Smooth muscle cell of the pulmonary artery (primary cell): ENCODE data around the gene SF3A1. TPM values are rescaled to one million over a fixed set of nuclear protein-coding genes. Genes with fewer than 3 reads are reported as not detected.

Experiments
- total RNA-seq: library from RNA; depleted of rRNA; stranded (reverse); fragments of >200 nt; gene quantifications from 2 replicates; pipeline ENCODE4 v1.2.3, GENCODE V29; 2014

Gene SF3A1, protein sequence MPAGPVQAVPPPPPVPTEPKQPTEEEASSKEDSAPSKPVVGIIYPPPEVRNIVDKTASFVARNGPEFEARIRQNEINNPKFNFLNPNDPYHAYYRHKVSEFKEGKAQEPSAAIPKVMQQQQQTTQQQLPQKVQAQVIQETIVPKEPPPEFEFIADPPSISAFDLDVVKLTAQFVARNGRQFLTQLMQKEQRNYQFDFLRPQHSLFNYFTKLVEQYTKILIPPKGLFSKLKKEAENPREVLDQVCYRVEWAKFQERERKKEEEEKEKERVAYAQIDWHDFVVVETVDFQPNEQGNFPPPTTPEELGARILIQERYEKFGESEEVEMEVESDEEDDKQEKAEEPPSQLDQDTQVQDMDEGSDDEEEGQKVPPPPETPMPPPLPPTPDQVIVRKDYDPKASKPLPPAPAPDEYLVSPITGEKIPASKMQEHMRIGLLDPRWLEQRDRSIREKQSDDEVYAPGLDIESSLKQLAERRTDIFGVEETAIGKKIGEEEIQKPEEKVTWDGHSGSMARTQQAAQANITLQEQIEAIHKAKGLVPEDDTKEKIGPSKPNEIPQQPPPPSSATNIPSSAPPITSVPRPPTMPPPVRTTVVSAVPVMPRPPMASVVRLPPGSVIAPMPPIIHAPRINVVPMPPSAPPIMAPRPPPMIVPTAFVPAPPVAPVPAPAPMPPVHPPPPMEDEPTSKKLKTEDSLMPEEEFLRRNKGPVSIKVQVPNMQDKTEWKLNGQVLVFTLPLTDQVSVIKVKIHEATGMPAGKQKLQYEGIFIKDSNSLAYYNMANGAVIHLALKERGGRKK
- 29.3 and 39.6 TPM in 2 replicates for total RNA-seq

DNA sequence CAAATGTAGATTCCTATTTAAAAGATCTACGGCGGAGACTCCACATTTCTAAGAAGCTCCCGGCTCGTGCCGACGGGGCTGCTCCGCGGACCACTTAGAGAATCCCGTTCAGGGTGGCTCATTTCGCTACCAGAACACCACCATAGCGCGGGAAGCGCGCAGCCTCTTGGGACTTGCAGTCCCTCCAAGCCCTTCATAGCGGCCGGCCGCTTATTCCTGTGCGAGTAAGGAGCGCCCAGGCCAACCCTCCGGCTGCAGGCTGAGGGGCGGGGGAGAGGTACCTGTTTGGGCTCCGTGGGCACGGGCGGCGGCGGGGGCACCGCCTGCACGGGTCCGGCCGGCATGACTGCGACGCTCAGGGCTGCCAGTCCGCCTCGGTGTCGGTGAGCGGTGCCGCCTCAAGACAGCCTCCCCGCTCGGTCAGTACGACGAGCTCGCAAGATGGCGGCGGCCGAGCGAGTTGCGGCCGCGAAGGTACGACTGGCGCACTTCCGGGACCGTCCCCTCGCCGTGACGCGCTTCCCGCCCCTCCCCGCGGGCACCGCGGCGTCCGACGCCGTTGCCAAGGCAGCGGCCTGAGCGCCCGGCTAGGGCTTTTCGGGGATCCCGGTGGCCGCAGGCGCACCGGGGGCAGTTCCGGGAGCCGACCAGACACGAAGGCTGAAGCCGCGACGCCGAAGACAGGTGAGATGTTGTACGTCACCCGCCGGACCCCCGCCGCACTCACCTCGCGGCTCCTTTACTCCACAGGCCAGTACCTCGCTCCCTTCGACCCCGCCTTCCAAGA is at the start of gene SF3A1, which contains the start of gene CCDC157:
SF3A1 (minus strand) TSS at position 446 of the 787 bp plus-strand sequence; CDS start at position 344, 102 bp downstream.
CCDC157 (plus strand) TSS at position 559 of the 787 bp plus-strand sequence. CDS start 8,994 bp downstream, outside the sequence.

DNA sequence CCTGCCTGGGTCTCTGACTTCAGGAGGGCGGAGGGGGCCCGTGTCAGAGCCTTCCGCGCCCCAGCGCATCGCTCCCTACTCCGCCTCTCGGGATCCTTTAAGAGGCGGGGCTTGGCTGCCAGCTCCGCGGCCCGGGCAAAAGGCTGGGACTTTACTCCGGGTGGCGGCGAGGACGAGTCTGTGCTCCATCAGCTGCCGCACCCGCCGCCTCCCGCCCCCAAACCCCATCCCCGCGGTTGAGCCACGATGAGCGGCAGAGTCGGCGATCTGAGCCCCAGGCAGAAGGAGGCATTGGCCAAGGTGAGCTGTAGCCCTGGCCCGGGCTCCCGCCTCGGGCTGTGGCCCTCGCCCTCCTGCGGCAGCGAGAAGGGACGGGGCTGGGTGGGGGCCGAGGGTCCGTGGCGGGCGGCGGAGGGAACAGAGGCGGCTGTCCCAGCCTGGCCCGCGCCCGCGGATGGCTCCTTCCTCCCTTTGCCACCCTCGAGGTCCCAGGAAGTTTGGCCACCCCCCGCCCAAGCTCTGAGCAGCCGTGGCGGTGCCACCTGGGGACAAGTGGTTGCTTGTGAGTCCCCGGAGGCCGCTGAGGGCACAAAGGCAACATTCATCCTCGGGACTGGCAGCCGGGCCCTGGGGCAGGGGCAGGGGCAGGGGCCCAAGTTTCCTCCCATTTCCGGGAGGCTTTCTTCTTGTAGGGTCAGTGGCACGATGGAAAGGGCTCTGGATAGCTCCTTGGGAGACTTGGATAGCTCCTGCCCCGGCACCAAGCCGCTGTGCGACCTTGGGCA is 40.4 kb upstream of the SF3A1 start, which contains the start of gene SEC14L2:
SEC14L2 (plus strand) TSS at position 148 of the 785 bp plus-strand sequence; CDS start at position 247, 99 bp downstream.

DNA sequence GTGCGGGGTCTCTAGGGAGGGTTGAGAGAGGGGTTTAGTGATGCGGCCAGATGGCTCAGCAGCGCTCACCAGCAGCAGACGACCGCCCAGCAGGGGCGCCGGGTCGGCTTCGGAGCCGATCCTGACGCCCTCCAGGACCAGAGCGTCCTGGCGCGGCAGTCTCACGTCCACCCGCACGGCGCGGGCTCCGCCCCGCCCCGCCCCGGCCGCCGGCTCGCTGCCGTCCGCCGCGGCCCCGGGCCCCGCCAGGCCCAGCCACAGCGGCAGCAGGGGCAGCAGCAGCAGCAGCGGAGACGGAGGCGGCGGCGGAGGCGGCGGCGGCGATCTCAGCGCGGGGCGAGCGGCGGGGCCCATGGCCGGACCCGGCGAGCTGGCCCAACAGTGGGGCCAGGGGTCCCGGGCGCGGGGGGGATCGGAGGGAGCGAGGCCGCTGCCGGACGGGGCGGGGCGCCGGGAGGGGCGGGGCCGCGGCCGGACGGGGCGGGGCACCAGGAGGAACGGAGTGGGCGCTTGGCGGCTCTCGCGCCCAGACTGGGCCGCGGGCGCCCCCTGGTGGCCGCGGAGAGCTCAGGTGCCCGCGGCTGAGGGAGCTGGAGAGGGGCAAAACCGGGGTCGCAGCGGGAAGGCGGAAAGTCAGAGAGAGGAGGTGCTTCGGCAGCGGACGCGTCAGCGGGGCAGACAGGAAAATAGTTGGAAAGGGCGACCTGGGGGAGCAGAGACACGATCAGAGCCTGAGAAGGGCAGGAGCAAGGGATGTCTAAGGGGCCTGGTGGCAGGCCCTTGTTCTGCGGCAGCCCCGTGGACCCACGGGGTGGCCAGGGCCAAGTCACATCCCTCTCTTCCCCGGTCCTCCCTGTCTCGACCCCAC is 30.5 kb upstream of the SF3A1 start, which contains the start of gene RNF215:
RNF215 (minus strand) TSS at position 452 of the 868 bp plus-strand sequence; CDS start at position 354, 98 bp downstream.

DNA sequence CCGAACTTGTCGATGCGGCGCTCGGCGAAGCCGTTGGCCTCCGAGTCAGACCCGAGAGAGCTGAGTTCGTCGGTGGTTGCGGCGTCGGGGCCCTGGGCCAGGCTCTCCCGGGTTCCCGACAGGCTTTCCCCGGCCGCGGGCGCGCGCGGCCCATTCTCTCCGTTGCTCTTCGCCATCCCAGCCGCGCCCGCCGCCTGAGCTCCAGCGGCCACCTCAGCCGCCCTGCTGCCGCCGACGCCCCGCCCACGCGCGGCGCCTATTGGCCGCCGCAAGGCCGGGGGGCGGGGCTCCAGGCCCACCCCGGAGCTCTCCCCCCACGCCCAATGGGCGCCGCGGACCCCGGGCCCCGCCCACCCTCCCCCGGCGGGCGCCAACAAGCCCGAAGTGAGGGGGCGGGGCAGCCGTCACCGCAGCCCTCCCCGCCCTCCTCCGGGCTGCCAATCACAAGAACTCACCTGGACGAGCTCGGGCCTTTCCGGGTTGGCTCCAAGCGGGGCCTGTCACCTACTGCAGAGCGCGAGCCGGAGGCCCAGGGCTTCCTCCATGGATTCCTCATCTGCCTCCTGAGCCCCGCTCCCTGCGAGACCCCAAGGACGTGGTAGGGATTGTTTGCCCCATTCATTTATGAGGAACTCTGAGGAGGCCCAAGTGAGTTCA is 29.9 kb downstream of the SF3A1 start, which contains the start of gene TBC1D10A:
TBC1D10A (minus strand) TSS at position 236 of the 657 bp plus-strand sequence; CDS start at position 176, 60 bp downstream.

DNA sequence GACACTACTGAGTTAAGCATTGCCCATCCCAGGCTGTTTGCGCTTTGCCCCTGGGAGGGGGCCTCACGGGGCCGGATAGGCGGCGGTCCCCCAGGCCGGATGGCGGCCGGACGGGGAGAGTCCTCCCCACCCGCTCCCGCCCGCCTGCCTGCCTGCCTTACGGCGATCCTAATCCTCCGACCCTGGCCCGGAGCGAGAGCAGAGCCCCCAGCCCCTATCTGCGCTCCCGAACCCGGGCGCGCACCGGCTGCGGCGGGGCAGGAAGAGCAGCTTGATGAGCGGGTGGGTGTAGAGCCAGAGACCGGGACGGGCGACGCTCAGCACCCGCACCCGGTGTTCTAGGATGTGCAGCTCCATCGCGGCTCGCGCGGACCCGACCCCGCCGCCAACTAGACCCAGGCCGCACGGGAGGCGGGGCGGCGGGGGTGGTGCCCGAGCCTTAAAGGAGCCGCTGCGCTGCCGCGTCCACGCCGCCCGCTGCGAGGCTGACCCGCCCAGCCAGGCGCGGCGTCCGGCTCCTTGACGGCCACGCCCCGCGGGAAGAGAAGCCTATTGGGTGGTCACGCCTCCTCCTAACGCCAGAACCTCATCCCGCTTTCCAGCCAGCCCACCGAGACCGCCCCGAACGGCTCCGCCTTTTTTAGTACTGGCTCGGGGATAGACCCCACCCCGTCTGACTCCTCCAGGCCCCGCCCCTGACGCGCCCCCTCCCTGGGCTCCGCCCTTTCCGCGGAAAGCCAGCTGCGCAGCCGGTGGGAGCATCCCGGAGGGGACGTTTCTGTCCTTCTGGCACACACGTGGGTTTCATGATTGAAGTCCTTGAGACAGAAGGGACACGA is 67.3 kb downstream of the SF3A1 start, which contains the start of gene CASTOR1:
CASTOR1 (minus strand) TSS at position 365 of the 839 bp plus-strand sequence; CDS start at position 357, 8 bp downstream.

Other genes with a start within 250 kb of the SF3A1 start
- gene LIF, start 110.1 kb downstream of the SF3A1 start, total RNA-seq: 46.1 and 47.4 TPM in 2 replicates
- gene OSM, start 90.0 kb downstream of the SF3A1 start, total RNA-seq: not detected in 2 replicates
- 7.5 and 10.4 TPM in 2 replicates for gene CASTOR1, start 67.4 kb downstream of the SF3A1 start, total RNA-seq
- 13.7 and 14.1 TPM in 2 replicates for gene TBC1D10A, start 30.0 kb downstream of the SF3A1 start, total RNA-seq
- 1.8 and 2.2 TPM in 2 replicates for gene CCDC157, start 113 bp upstream of the SF3A1 start, total RNA-seq
- 30.5 and 42.6 TPM in 2 replicates for gene RNF215, start 30.5 kb upstream of the SF3A1 start, total RNA-seq
- 12.7 and 15.9 TPM in 2 replicates for gene SEC14L2, start 40.1 kb upstream of the SF3A1 start, total RNA-seq
- gene MTFP1, start 68.9 kb upstream of the SF3A1 start, total RNA-seq: 5.4 and 10.4 TPM in 2 replicates
- not detected in 2 replicates for gene SEC14L3, start 115.1 kb upstream of the SF3A1 start, total RNA-seq
- 0.07 and 0.13 TPM in 2 replicates for gene SEC14L4, start 148.8 kb upstream of the SF3A1 start, total RNA-seq
- gene SEC14L6, start 189.8 kb upstream of the SF3A1 start, total RNA-seq: 0.20 and 0.40 TPM in 2 replicates
- 0.23 and 0.39 TPM in 2 replicates for gene GAL3ST1, start 217.8 kb upstream of the SF3A1 start, total RNA-seq
- 72.5 and 83.5 TPM in 2 replicates for gene PES1, start 235.0 kb upstream of the SF3A1 start, total RNA-seq